HG03520 (cell line): ENCODE data around the gene PTH.

Experiments
- ATAC-seq: cut with Tn5 transposase; IDR thresholded peaks from one replicate; pipeline ENCODE4 v1.9.1; 2021; ENCODE audit warnings: mild to moderate bottlenecking, moderate library complexity; ENCODE audit not compliant: unreplicated experiment

The PTH gene

DNA sequence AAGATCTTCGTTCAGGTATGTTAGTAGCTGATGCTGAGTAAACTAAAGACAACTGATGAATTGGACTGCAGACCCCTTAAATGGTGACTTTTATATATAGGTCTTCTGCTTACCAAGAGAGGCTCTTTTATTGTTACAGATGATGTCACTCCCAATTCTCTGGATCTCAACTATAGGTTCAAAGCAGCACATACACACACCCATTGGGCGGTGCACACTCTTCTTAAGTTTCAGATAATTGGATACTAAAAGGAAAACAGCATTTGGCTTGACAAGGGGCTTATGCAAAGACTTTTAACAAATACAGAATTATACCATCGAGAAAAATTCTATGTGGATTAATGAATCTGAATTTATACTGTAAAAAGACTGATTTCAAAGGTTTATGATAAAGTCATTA, at the start of gene PTH:
TSS of gene PTH (minus strand) at position 69 of the 400 bp plus-strand sequence. CDS start 3,142 bp downstream, outside the sequence.
- ATAC-seq: no peak

DNA sequence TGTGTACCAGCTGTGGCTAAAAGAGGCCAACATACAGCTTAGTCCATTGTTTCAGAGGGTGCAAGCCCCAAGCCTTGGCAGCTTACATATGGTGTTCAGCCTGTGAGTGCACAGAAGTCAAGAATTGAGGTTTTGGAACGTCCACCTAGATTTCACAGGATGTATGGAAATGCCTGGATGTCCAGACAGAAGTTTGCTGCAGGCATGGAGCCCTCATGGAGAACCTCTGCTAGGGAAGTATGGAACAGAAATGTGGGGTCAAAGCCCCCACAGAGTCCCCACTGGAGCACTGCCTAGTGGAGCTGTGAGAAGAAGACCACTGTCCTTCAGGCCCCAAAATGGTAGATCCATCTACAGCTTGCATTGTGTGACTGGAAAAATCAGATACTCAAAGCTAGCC, 42.2 kb upstream of the PTH start:
- ATAC-seq: no peak

DNA sequence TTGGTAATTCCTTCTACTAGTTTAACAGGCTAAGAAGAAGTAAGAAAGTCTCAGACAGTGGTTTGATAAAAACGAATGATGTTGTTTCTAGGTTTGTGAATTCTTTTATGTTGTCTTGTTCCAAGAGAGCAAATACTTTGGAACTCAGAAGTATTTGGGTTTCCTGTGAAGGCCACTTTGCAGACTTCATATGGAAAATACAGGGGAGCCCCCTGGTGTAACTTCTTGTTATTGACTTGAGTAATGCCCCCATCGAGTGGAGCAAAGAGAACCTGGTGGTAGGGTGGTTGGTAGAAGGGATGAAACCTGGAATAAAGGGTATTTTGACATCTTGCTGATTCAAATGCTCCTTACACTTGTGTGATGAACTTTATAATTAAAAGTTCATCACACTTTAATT, 40.0 kb upstream of the PTH start:
- no peak for ATAC-seq

DNA sequence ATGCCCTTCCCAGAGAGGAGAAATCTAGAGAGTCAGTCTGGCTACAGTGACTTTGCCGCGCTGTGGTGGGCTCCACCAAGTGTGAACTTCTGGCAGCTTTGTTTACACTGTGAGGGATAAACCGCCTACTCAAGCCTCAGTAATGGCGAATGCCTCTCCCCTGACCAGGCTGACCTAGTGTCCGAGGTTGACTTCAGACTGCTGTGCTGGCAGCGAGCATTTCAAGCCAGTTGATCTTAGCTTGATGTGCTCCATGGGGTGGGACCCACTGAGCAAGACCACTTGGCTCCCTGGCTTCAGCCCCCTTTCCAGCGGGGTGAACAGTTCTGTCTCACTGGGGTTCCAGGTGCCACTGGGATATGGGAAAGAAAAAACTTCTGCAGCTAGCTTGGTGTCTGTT, 38.6 kb upstream of the PTH start:
- ATAC-seq: no peak

DNA sequence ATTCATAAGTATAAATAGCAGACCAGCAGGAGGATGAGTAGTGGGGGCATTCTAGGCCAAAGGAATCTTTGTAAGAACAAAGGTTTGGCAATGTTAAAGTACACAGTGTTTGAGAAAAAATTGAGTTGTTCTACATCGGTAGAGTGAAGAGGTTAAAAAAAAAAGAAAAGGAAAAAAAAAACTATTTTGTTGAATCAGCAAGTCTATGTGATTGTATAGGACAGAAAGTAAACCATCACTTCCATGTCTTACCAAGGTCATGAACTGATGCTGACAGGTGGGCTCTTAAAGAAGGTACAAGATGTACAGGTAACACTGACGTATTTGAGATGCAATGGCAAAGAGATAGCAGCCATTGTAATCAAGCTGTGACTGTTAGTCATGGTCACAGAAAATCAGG, 29.5 kb upstream of the PTH start:
- ATAC-seq: no peak

DNA sequence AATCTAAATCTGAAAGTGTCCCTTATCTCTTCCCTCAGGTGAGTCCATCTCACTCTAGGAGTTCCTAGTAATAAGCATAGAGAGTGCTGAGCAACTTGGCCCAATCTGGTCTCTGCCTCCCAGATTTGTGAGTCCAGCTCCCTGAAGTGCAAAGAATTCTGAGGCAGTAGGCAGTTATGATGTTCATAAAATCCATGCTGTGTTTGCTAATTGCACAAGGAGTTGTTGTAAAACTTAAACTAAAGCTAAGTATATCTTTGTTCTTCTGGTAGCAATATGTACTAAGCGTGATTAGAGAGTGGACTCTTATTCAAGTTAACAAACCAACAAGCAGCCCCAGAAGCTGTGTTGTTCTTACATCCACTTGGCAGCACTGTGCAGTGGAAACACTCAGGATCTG, 7.6 kb upstream of the PTH start:
- ATAC-seq: no peak

DNA sequence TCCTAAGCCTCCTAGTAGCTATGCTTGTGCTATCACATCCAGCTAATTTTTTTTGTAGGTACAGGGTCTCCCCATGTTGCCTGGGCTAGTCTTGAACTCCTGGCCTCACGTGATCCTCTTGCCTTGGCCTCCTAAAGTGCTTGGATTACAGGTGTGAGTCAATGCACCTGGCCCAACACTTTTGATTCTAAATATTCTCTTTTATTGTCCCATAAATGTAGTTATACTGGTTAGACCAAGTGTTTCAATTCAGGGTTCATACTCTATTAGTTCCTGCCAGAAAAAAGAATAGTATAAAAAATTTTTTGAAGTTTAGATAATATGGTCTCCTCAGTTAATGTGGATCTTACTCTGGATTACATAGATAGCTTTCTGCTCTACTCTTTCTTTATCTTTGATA, 6.7 kb upstream of the PTH start:
- no peak for ATAC-seq

DNA sequence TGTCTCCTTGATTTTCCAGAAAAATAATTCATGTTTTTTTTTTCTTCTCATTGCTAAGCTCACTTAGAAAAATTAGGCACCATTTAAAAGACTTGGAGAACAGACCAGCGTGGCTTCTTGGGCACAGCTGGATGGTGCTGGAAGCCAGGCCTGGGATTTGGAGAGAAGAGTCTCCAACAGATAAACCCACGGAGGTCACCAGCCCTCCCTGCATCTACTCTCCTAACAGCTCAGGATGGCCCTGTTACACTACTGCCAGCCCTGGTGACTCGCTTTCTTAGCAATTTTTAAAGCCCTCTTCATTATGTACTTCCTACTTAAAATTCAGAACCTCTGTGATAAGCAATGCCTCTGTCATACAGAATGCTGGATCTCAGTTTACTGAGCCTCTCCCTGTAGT, 1.7 kb downstream of the PTH start:
- no peak for ATAC-seq

DNA sequence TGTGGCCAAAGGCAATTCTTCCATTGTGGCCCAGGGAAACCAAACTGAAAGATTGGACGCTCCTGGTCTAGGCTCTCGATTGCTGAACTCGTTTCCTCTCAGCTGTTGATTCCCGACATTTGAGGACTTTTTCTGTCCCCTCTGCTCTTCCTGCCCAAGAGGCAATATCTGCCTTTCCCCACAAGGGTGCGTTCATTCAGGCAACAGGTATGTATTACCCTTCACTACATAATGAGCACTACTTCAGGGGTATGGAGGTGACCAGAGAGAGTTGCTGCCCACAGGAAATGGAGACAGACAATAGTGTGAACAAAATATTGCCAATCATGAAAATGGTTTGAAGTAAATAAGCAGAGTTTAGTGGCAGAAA, 8.2 kb downstream of the PTH start:
- ATAC-seq: no peak

DNA sequence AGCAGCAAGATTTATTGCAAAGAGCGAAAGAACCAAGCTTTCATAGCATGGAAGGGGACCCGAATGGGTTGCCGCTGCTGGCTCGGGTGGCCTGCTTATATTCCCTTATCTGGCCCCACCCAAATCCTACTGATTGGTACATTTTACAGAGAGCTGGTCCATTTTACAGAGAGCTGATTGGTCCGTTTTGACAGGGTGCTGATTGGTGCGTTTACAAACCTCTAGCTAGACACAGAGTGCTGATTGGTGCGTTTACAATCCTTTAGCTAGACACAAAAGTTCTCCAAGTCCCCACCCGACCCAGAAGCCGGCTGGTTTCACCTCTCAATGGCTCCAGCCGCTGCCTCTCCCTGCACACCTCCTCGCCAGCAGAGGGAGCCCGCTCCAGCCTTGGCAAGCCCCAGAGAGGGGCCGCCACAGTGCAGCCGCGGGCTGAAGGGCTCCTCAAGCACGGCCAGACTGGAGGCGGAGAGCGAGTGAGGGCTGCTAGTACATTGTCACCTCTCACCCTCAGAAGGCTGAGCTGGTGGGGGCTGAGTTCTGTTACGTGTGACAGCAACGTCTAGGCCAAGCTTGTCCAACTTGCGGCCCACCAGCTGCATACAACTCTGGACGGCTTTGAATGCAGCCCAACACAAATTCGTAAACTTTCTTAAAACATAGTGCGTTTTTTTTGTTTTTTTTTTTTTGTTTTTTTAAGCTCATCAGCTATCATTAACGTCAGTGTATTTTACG, 8.7 kb downstream of the PTH start:
- ATAC-seq: no peak

DNA sequence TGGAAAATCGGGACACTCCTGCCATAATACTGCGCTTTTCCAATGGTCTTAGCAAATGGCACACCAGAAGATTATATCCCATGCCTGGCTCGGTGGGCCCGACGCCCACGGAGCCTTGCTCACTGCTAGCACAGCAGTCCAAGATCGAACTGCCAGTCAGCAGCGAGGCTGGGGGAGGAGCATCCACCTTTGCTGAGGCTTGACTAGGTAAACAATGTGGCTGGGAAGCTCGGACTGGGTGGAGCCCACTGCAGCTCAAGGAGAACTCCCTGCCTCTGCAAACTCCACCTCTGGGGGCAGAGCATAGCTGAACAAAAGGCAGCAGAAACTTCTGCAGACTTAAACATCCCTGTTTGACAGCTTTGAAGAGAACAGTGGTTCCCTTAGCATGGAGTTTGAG, 15.6 kb downstream of the PTH start:
- ATAC-seq: no peak

DNA sequence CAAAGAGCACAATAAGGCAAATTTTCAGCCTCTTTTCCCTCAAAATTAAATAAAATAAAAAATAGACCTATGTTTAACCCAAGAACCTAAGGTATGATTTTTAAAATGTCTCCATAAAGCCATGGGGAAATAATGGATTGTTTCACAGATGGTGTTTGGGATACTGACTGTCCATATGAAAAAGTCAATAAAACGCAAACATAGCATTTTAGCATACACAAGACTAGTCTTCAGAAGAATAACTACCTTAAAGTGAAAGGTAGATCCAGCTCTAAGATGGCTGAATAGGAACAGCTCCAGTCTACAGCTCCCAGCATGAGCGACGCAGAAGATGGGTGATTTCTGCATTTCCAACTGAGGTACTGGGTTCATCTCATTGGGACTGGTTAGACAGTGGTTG, 16.1 kb downstream of the PTH start:
- no peak for ATAC-seq

DNA sequence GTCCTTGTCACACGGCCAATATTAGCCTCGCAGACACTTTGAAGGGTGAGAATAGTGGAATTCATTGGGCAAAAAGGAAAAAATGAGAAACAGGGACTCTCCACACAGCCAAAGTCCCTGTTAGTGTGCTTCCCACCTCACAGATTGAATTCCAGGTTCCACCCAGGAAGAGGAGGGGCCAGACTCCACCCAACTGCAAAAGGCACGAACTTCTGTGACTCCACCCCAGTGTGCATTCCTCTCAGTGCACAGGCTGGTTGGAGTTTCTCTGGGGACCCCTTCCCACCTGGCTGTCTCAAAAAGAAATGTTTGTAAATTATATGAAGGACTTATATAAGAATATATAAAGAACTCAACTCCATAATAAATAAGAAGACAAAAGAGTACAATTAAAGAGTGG, 20.7 kb downstream of the PTH start:
- no peak for ATAC-seq

DNA sequence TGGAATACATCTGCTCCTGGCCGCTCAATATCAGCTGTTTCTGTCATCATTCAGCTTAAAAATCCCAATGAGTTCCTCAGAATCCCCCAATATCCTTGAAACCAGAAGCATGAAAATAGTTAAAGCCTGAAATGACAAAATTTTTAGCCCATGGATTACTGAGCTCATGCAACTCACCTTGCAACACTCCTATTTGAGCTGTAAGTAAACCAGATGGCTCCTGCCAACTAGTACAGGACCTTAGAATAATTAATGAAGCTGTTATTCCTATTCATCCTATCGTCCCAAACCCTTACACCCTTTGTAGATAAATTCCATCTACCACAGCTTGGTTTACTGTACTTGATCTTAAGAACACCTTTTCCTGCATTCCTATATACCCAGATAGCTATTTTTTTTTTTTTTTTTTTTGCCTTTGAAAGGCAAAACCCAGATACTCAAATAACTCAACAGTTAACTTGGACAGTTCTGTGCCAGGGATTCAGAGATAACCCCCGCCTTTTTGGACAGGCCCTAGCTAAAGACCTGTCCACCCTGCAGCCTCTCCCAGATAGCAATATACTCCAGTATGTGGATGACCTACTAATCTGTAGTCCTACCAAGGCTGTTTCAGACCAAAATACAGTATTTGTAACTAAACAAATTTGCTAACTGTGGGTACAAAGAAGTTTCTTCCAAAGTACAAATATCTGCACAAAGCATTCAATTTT, 22.6 kb downstream of the PTH start:
- ATAC-seq: no peak

DNA sequence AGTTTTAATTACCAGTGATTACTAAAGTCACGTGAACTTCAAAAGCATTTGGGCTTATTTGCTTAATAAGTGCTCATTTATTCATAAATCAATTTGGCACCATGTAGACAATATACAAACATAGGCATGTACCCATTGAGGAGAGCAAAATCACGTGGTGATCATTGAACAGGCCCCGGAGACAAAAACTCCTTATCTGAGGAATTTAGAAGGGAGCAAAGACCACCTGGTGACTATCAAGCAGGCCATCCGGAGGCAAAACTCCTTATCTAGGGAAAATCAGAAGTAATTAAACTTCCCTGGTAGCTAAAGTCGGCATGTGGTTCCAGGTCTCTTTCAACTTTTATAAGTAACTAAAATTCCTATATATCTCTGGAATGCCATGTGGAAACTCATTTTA, 27.0 kb downstream of the PTH start:
- no peak for ATAC-seq

DNA sequence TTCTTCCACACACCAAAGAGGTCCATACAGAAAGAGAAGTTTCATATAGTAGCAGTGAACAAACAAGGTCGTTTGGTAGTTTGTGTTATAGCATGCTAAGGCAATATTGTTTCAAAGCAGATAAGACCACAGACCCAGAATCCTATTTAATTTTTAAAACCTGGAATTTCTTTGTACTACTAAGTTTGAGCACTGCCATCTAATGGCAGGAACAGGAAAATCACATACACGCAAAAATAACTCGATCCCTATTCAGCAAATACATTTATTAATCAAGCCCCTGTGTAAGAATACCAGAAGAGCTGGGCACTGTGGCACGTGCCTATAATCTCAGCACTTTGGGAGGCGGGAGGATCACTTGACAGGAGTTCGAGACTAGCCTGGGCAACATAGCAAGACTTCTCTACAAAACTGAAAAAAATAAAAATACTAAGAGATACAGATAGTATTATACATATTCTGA, 29.9 kb downstream of the PTH start:
- ATAC-seq: no peak

DNA sequence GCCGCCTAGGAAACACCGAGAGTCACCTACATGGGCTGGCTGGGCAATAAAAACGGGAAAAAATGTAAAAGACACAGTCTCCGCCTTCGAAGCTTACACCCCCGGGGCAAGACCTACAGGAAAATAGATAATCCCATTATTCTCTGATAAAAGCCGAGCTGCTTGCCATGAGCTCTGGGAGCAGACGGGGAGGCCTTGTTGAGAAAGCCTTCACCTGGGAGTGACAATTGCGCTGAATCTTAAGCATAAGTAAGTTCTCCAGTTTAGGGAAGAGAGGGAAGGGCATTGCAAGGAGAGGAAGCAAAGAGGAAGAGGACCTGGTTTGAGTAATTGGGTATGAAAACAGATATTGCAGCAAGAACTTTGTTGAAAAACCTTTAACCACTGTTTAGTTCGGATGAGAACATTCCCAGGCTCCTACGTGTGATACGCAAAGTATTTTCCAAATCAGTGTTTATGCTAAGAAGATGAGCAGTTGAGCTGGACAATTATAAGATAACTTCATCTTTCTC, 32.0 kb downstream of the PTH start:
- no peak for ATAC-seq

DNA sequence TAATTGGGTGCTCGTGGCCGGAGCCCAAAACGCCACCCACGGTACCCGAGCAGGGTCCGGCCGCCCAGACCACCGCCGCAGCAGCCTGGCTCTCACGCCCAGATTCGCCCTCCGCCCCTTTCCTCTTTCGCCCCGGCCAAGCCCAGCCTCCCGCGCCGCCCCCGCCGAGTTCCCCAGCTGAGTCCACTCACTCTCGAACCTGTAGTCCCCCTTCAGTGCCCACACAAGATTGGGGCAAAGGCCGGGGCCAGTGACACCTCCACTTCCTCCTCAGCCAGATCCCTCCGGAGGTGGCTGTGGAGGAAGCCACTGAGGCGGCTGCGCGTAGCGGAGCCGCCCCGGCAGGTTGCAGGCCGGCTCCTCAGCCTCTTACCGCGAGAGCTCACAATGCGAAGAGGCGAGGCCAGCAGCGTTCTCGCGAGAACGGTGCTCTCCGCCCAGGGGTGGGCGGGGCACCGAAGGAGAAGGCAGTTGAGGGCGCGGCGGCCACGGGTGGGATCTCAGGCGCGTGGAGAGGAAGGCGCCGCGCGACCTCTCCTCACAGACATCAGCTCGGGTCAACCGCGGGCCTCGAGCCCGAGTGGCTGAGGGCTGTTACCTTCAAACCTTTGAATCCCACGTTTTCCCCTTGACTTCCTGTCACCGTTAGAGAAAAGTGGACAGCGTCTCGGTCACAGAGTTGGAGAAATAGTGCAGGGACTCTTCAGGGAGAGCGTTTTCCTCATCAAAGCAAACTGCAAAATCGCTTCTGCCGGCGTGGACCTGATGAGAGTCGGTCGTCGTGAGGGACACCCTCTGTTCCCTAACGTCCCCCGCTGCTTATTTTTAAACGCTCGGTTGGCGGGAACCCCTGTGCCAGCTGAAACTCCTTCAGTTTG, 32.7 kb downstream of the PTH start, which contains the start of gene BTBD10:
TSS of gene BTBD10 (minus strand) at position 322 of the 878 bp plus-strand sequence. CDS start 18,098 bp downstream, outside the sequence.
- peak; percentile 97 for ATAC-seq

DNA sequence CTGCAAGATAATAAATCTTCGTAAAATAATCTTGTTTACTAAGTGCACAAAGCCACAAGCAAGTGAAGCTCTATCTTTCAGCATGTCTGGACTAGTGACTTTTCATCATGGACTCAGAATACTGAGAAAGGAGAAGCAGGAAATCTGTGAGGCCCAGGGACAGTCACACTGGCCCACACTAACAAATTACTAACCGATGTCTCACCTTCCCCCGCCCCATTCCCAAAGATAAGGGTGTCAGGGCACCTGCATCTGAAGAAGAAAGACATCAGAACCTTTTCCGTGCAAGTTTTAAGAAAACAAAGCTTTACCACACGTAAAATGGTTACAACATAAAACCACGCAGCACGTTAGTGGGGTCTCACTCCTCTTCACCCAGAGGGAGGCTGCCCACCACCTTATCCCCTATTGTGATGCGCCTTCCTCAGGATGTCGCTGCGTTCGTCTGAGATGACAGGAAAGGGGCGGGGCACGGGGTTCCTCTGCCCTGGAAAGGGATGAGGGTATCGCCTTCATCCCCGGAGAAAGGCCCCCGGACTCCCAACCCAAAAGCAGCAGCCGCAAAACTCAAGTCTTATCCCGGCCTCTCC, 33.4 kb downstream of the PTH start:
- peak; percentile 21 for ATAC-seq

DNA sequence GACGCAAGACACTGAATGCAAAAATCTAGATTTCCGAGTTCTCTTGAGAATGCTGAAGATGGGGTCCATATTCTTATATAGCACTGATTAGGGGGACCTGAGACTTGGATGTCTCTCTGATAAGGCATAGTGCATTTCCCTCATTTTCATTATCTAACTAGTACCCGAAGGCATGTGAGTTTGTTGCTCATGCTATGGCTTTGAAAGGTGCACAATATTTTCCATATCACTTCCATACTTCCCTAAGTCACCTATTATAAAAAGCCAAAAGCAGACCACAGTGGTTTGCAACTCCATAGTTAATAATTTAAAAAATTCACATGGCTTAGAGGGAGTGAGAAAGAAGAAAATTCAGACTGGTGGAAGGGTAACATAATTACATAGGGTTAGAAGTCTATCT, 34.5 kb downstream of the PTH start:
- no peak for ATAC-seq

DNA sequence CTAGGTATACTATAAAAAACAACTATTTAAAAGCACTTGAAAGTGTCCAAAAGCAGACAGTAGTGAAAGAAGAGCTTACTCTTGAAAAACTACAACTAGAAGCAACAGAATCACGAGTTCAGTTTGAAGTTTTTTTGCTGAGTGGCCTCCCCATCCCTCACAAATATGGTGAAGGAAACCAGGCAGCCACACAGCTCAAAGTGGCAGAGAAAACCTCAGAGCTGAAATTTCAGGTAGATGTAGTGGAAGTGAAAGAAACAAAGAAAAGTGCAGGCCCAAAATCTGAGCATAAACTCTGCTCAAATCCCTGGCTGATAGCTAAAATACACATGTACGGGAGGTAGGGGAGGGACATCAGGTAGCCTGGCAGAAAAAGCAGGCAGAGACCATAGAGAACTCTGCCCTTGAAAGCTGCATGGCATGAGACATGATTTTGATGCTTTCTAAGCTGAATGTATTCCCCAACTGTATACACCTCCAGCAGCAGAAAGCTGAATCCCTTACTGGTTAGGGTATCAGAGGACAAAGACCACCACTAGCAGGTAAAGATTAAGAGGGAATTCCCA, 44.9 kb downstream of the PTH start:
- no peak for ATAC-seq
